ENCODE data around the gene ANKRD13A.
"Not testable (repeated sequence)": the region's sequence is repeated elsewhere in the genome, so short reads cannot be mapped to it uniquely, and the experiment has no call there.

The ANKRD13A gene

DNA sequence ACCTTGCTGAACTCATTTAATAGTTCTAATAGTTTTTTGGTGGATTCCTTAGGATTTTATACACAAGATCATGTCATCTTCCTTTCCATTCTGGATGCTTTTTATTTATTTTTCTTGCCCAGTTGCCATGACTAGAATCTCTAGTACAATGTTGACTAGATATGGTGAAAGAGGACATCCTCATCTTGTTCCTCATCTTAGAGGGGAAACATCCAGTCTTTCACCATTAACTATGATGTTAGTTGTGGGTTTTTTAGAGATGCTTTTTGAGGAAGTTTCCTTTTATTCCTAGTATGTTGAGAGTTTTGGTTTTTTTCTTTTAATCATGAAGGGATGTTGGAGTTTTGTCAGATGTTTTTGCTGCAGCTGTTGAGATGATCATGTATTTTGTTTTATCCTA is 8.7 kb downstream of the ANKRD13A start:
- DNase-seq (ENCODE audit: low read depth) = no peak

DNA sequence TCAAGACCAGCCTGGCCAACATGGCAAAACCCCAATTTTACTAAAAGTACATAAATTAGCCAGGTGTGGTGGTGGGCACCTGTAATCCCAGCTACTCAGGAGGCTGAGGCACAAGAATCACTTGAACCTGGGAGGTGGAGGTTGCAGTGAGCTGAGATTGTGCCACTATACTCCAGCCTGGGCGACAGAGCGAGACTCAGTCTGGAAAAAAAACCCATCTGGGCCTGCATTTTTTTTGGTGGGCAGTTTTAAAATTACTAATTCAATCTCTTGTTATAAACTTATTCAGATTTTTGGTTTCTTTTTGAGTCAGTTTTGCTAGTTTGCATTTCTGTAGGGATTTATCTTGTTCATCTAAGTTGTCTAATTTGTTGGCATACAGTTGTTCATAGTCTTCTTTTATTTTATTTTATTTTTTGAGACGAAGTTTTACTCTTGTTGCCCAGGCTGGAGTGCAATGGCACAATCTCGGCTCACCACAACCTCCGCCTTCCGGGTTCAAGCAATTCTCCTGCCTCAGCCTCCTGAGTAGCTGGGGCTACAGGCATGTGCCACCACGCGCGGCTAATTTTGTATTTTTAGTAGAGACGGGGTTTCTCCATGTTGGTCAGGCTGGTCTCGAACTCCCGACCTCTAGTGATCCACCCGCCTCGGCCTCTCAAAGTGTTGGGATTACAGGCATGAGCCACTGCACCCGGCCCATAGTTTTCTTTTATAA is 9.6 kb downstream of the ANKRD13A start:
- DNase-seq (ENCODE audit: low read depth) = not testable (repeated sequence)

- DNase-seq (ENCODE audit: low read depth) = no peak
Measured at GRCh38 chr12:110010853-110011723, 11.9 kb downstream of the ANKRD13A start.

DNA sequence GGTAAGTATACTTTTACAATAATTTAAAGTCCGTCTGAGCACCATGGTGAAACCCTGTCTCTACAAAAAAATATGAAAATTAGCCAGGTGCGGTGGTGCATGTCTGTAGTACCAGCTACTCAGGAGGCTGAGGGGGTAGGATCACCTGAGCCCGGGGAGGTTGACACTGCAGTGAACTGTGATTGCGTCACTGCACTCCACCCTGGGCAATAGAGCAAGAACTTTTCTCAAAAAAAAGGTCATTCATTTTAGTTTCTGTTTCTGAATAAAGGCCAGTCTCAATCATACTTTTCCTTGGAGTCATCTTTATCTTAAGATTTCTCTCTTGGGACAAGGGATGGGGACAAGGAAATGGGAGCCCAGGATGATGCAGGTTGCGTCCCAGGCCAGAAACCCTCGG is 12.9 kb downstream of the ANKRD13A start:
- no peak for DNase-seq (ENCODE audit: low read depth)

DNA sequence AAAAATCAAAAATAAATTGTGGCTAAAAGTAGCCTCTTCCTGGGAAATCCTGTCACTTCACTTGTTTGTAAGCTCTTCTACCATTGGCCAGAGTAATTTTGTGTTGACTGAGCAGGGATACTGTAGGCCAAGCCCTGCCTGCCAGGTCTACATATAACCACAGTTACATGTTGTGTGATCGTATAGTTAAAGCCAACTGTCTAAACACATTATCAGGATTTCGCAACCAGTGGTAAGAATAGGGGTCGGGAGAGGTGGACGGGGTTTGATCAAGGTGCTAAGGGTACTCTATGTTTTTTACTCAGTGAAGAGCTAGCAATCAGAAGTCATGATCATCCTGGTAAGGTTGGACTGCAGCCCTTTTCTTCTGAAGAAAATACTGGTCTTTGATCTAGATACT is 13.4 kb downstream of the ANKRD13A start:
- DNase-seq (ENCODE audit: low read depth) = no peak

DNA sequence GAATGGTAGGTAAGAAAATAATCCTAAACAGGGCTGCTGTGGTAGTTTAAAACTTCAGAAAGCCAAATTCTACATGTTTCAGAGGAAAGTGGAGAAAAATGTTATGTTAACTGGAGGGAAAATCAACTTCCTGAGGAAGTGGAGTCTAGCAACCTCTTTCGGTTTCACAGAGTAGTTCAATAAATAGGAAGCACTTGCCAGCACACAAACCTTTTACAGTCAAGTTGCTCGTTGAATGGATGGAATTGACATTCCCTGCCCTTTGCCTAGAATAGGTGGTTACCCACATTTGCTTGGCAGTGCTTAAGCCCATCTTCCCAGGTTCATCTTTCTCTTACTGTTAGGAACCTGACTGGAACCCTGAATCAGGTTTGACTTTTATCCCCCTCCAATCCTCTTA is 15.9 kb downstream of the ANKRD13A start:
- no peak for DNase-seq (ENCODE audit: low read depth)

GRCh38 chr12:110020956-110021355 is 21.7 kb downstream of the ANKRD13A start:
- no peak for DNase-seq (ENCODE audit: low read depth)

DNA sequence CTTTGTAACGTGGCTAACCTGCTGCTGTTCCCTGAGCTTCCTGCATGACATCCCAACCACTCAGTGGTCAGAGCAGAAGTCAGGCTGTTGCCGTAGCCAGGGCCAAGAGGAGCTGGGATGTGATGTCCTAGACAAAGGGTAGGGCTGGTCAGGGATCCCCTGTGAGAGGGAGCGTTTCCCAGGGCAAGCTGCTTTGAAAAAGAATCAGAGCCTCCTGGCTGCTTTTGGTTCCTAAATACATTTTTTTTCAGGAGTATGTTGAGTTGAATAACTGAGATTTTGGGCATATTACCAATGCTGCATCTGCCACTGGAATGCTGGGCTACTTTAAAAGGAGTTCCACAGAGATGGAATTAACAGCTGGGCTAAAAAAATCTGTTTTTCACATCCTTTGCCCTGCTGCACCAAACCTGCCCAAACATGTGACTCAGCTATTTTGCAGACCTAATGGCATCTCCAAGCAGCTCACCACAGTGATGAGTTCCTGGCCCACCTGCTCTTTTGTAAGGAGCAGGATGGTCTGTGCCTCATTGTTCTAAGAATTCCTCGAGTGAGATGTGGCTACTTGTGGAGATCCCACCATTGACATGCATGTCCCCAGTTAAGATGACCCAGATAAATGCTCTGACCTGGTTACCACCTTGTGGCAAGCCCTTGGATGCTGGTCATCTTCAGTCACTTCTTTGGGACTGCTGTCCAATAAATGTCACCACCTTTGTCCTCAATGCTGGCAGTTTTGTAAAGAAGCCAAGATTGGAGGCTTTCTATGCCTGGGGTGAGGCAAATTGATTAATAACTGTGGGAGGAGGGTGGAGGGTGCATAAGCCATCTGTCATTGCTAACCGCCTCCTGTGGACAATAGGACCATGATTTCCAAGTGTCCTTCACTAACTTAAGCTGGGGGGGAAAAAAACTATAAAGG is 24.1 kb downstream of the ANKRD13A start:
- DNase-seq (ENCODE audit: low read depth) = no peak

- DNase-seq (ENCODE audit: low read depth) = no peak
Measured at GRCh38 chr12:110024051-110024450, 24.8 kb downstream of the ANKRD13A start.

DNA sequence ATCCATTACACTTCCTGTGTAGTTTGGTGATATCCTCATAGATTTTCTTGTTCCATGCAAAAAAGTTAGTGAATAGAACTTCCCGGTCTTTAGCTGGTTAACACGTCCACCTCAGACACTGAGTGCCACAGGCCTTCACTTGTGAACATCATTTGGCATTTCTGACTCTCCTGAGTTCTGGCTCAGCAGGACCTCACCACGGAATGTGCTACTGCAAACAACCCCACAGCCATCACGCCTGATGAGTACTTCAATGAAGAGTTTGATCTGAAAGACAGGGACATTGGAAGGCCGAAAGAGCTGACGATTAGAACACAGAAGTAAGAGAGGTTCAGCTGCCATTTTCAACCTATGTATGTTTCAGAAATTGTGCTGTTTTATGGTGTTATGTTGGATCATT is 29.1 kb downstream of the ANKRD13A start:
- no peak for DNase-seq (ENCODE audit: low read depth)

- DNase-seq (ENCODE audit: low read depth) = no peak
Measured at GRCh38 chr12:110029290-110029815, 30.1 kb downstream of the ANKRD13A start.

DNA sequence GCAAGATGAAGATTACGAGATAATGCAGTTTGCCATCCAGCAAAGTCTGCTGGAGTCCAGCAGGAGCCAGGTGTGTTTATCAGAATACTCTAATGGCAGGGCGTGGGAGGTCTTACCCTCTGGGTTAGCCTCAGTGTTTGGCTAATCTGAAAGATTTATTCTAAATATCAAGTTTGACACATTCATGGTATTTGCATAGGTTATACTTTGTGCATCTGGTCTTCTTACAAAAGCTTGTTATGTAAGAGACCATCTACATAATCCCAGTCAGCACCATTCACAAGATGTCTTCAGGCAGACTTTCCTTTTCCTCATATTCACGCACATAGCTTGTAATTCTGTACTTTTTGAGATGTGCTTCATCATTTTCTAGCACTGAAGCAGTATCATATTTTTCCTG is 34.7 kb downstream of the ANKRD13A start:
- DNase-seq (ENCODE audit: low read depth) = no peak

- no peak for DNase-seq (ENCODE audit: low read depth)
Measured at GRCh38 chr12:110035534-110036104, 36.4 kb downstream of the ANKRD13A start.

GRCh38 chr12:110037315-110037714 is 38.1 kb downstream of the ANKRD13A start:
- DNase-seq (ENCODE audit: low read depth) = no peak

DNA sequence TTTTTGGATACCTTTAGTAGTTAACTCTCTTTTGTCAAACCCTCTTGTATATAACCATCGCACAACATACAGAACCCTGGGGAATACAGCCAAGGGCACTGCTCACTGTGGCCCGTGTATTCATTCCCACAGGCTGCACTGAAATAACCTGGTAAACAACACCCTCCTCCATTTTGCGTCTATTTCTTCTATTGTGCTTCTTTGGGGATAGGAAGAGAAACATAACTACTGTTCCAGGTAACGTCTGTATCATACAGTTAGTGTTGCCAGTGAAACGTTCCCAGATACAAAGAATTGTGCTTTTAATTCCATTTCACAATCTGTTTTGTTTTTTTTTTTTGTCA is 39.5 kb downstream of the ANKRD13A start:
- no peak for DNase-seq (ENCODE audit: low read depth)

GRCh38 chr12:110039085-110039807 is 40.0 kb downstream of the ANKRD13A start:
- peak; percentile 8 for DNase-seq (ENCODE audit: low read depth)

- DNase-seq (ENCODE audit: low read depth) = no peak
Measured at GRCh38 chr12:110042264-110042663, 43.0 kb downstream of the ANKRD13A start.

DNA sequence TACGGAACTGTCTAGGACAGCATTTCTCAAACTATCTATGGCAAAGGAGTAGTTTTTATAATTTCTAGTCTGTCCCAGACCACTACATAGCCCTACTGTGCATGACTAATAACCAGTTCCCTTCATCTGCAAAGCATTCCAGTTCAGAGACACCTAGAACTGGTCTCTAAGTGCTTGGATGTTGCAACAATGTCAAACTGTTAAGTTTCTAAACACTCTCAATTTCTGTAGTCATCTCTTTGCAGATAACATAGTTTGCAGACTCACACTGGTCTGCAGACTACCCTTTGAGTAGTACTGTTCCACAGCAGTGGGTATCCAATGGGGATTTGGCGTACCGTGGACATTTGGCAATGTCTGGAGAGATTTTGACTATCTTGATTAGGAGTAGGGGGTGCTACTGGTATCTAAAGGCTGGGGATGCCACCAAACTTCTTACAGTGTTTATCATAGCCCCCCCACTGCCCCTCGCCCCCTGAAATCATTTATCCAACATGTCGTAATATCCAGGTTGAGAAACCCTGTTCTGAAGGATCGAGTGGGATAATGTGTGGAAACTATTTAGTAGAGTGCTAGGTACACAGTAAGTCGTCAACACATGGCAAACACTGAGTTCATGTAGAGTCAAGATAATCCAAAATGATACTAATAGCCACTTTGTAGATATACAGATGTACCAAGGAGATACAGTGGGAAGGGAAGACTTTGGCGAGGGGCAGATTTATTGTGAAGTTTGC is 47.4 kb downstream of the ANKRD13A start:
- no peak for DNase-seq (ENCODE audit: low read depth)

DNA sequence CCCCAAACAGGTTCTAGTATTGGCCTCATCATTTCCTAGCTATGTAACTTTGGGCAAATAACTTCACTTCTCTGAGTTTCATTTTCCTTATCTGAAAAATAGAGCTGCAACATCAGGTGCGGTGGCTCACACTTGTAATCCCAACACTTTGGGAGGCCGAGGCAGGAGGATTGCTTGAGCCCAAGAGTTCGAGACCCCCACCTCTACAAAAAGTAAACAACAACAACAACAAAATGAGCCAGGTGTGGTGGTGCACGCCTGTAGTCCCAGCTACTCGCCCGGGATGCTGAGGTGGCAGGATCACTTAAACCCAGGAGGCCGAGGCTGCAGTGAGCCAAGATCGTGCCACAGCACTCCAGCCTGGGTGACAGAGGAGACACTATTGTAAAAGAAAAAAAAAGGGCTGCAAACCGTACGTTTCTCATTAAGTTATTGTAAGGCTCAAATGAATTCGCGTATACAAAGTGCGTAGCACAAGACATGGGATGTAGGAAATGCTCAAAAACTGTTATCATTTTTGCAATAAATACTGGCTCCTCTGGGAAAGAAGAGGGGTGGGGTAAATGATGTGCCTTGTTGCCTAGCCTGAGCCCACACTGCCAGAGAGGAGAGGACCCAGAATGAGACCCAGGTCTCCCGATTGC is 48.2 kb downstream of the ANKRD13A start:
- DNase-seq (ENCODE audit: low read depth) = no peak

All from activated T-helper 1 cell treated with Interleukin-2 at 50 U/mL for 16 hours (primary cell).